CD8-positive, alpha-beta memory T cell (primary cell): Measurements from ENCODE around the gene PRR15L. TPM values are rescaled to one million over a fixed set of nuclear protein-coding genes. Genes with fewer than 3 reads are reported as not detected.

ENCODE experiments used
- CTCF ChIA-PET: fragments of 350-600 bp; sonication (Branson Sonifier 250); formaldehyde crosslinking; loops from one replicate; lab custom pipeline; 2021; ENCODE audit warnings: antibody characterized with exemption; lab: Charles Lee
- POLR2A ChIA-PET: fragments of 350-600 bp; sonication (Branson Sonifier 250); formaldehyde crosslinking; loops from one replicate; lab custom pipeline; 2021; ENCODE audit warnings: antibody characterized with exemption; lab: Charles Lee
- DNase-seq, 5 donors: peaks; one replicate each; pipeline versions ENCODE4 v3.0.0 to v3.0.0-alpha.2; 2020 to 2022; ENCODE audit warnings: mixed read lengths in 1 of 5
- H3K27ac ChIP-seq: one replicate; pipeline ENCODE4 v1.7.0; 2013; ENCODE audit warnings: low read depth, mild to moderate bottlenecking, low read length, moderate library complexity
- H3K27me3 ChIP-seq: 2 replicates; pipeline ENCODE4 v1.7.0; 2013; ENCODE audit warnings: low read length, mild to moderate bottlenecking; ENCODE audit not compliant: insufficient read depth, poor library complexity, severe bottlenecking
- H3K36me3 ChIP-seq: 2 replicates; pipeline ENCODE4 v1.7.0; 2013; ENCODE audit warnings: mild to moderate bottlenecking, low read length, moderate library complexity; ENCODE audit not compliant: insufficient read depth
- H3K4me1 ChIP-seq: 2 replicates; pipeline ENCODE4 v1.7.0; 2013; ENCODE audit warnings: mild to moderate bottlenecking, low read length, moderate library complexity; ENCODE audit not compliant: insufficient read depth
- H3K4me3 ChIP-seq: 2 replicates; pipeline ENCODE4 v1.7.0; 2013; ENCODE audit warnings: mild to moderate bottlenecking, low read length
- H3K9me3 ChIP-seq: 2 replicates; pipeline ENCODE4 v1.7.0; 2013; ENCODE audit warnings: mild to moderate bottlenecking, low read length
- H3K27ac Mint-ChIP-seq, 8 donors: one replicate each; pipeline ENCODE4 v1.8.0; 2020 to 2021; ENCODE audit warnings: mixed read lengths in 8 of 8, mild to moderate bottlenecking in 6 of 8, inconsistent platforms in 3 of 8, moderate library complexity in 3 of 8
- H3K27me3 Mint-ChIP-seq, 2 donors: one replicate each; pipeline ENCODE4 v1.8.0; 2020 to 2021; ENCODE audit warnings: mixed read lengths in 2 of 2, mild to moderate bottlenecking in 1 of 2, moderate library complexity in 1 of 2
- H3K36me3 Mint-ChIP-seq, 3 donors: one replicate each; pipeline ENCODE4 v1.8.0; 2020 to 2021; ENCODE audit warnings: mixed read lengths in 3 of 3, inconsistent platforms in 1 of 3, mild to moderate bottlenecking in 1 of 3
- H3K4me1 Mint-ChIP-seq, 3 donors: one replicate each; pipeline ENCODE4 v1.8.0; 2020 to 2021; ENCODE audit warnings: mixed read lengths in 3 of 3, inconsistent platforms in 1 of 3, mild to moderate bottlenecking in 1 of 3
- H3K4me3 Mint-ChIP-seq, 7 donors: one replicate each; pipeline ENCODE4 v1.8.0; 2020 to 2021; ENCODE audit warnings: mixed read lengths in 7 of 7, mild to moderate bottlenecking in 6 of 7, moderate library complexity in 4 of 7, inconsistent platforms in 2 of 7
- H3K9me3 Mint-ChIP-seq, 5 donors: one replicate each; pipeline ENCODE4 v1.8.0; 2020 to 2022; ENCODE audit warnings: mixed read lengths in 5 of 5, mild to moderate bottlenecking in 3 of 5, moderate library complexity in 2 of 5, inconsistent platforms in 1 of 5
- polyA plus RNA-seq: library from polyadenylated mRNA; unstranded; fragments of 300-500 nt; fragmentation: Illumina TruSeq; gene quantifications from one replicate; pipeline ENCODE4 v1.2.3, GENCODE V29; 2021
- total RNA-seq, 2 experiments: library from RNA; stranded (reverse); gene quantifications; one replicate each; pipeline ENCODE4 v1.2.3, GENCODE V29; 2021

PRR15L gene
- total and polyA plus RNA-seq, 3 experiments from 2014 or later = not detected

DNA sequence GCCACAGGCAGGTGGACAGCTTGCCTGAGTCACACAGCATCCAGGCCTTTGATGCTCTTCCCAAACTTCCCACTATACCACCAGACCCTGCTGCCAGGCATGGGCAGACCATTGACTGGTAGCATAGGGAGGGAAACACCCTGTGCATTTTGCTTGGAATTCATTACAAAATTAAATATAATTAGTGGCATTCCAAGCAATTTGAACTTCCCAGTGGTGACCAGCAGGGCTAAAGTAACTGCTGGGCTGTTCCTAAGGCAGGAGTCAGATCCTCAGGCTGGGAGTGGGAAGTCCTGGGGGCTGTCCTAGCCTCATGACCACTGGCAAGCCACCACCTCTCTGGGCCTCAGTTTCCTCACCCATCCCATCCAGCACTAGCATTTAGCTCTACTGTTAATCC lies 3.8 kb downstream of the PRR15L start:
- POLR2A ChIA-PET = no interaction called here
- no peak overlapping the region for H3K27ac ChIP-seq
- H3K4me1 ChIP-seq = peaks cover 18% of the 10 kb centered on the region

GRCh38 chr17:47952171-47953021 lies 5.3 kb downstream of the PRR15L start:
- no peak overlapping the region for H3K4me3 ChIP-seq
- POLR2A ChIA-PET = interaction anchor here (1.5 kb wide), 1 partner anchor 11 kb away, joined by 3 read pairs; the partner anchor contains the start of gene PNPO

More for the DNA sequence above, 3.8 kb downstream of the PRR15L start:
- H3K27ac Mint-ChIP-seq = no peak overlapping the region
- peak in 1 of 5 donors; percentile 10 for DNase-seq
- H3K36me3 Mint-ChIP-seq = peaks cover 0 to 6% (median 1%) of the 10 kb centered on the region in 3 donors
- Histone ChIP-seq H3K9me3 (no peaks in the 10 kb centered on the region), H3K4me3 (no peak overlapping the region), H3K36me3 (no peaks in the 10 kb centered on the region), H3K27me3 (no peaks in the 10 kb centered on the region)
- no peaks in the 10 kb centered on the region for H3K9me3 Mint-ChIP-seq
- CTCF ChIA-PET = interaction anchor here (0.9 to 17.2 kb wide), 3 partner anchors 9 to 16 kb away, joined by 3 to 191 read pairs (median 4); partner anchors contain the start of gene CDK5RAP3
- H3K4me3 Mint-ChIP-seq = no peak overlapping the region
- peaks cover 13 to 14% (median 13%) of the 10 kb centered on the region in 3 donors for H3K4me1 Mint-ChIP-seq
- no peaks in the 10 kb centered on the region for H3K27me3 Mint-ChIP-seq

DNA sequence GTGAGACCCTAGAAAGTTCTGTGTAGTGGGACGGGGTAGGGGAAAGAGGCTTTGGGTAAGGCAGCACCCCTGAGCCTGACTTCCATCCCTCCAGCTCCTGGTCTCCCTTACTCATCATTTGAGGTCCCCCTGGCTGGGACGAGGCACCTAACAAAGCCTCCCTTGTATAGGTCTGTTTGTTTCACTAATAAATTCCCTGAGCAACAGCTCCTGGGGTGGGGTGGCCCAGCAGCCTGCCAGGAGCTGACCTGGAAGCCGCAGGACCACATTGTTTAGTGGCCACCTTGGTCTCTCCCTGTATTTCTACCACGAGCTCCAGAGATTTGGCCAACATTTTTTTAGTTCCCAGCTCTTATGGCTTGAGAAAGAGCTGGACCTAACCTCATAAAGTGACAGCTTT lies 7.2 kb downstream of the PRR15L start:
- no peaks in the 10 kb centered on the region for H3K27me3 Mint-ChIP-seq
- H3K27ac Mint-ChIP-seq = peak overlapping the region in 4 of 8 donors; percentile 25 to 75 (median 66)
- Histone ChIP-seq H3K27ac (no peak overlapping the region), H3K27me3 (no peaks in the 10 kb centered on the region), H3K4me3 (no peak overlapping the region), H3K4me1 (peaks cover 34% of the 10 kb centered on the region), H3K36me3 (no peaks in the 10 kb centered on the region), H3K9me3 (no peaks in the 10 kb centered on the region)
- no peak overlapping the region for H3K4me3 Mint-ChIP-seq
- ChIA-PET POLR2A (interaction anchor here (0.8 to 1.2 kb wide), 2 partner anchors 9 to 20 kb away, joined by 3 to 5 read pairs; partner anchors contain the start of genes CDK5RAP3 and PNPO), CTCF (interaction anchor here (0.5 to 17.2 kb wide), 11 partner anchors 9 to 110 kb away, joined by 3 to 191 read pairs (median 5); partner anchors contain the start of genes CDK5RAP3, PNPO and SCRN2)
- H3K36me3 Mint-ChIP-seq = peaks cover 0 to 21% (median 5%) of the 10 kb centered on the region in 3 donors
- H3K4me1 Mint-ChIP-seq = peaks cover 20 to 30% (median 22%) of the 10 kb centered on the region in 3 donors
- no peaks in the 10 kb centered on the region for H3K9me3 Mint-ChIP-seq
- no peak for DNase-seq

More at GRCh38 chr17:47952171-47953021, 5.3 kb downstream of the PRR15L start:
- Mint-ChIP-seq H3K36me3 (peaks cover 0 to 10% (median 1%) of the 10 kb centered on the region in 3 donors), H3K9me3 (no peaks in the 10 kb centered on the region), H3K27ac (no peak overlapping the region), H3K27me3 (no peaks in the 10 kb centered on the region), H3K4me1 (peaks cover 13 to 16% (median 13%) of the 10 kb centered on the region in 3 donors), H3K4me3 (no peak overlapping the region)
- Histone ChIP-seq H3K27me3 (no peaks in the 10 kb centered on the region), H3K4me1 (peaks cover 19% of the 10 kb centered on the region), H3K9me3 (no peaks in the 10 kb centered on the region), H3K27ac (no peak overlapping the region), H3K36me3 (no peaks in the 10 kb centered on the region)
- peak in 1 of 5 donors; percentile 36 for DNase-seq
- CTCF ChIA-PET = interaction anchor here (3.5 to 17.2 kb wide), 3 partner anchors 11 to 69 kb away, joined by 10 to 191 read pairs (median 24); partner anchors contain the start of genes CDK5RAP3 and PNPO

- H3K36me3 Mint-ChIP-seq = peaks cover 0 to 25% (median 7%) of the 10 kb centered on the region in 3 donors
- H3K4me3 Mint-ChIP-seq = peak overlapping the region in 4 of 7 donors; percentile 12 to 79 (median 48)
- ChIA-PET CTCF (interaction anchor here (0.8 to 17.2 kb wide), 17 partner anchors 9 to 109 kb away, joined by 3 to 191 read pairs (median 4); partner anchors contain the start of genes CDK5RAP3, PNPO, SCRN2 and SP2), POLR2A (interaction anchor here (1.2 kb wide), 1 partner anchor 8 kb away, joined by 5 read pairs; the partner anchor contains the start of gene PNPO)
- no peaks in the 10 kb centered on the region for H3K9me3 ChIP-seq
- peak overlapping the region in 7 of 8 donors; percentile 17 to 83 (median 71) for H3K27ac Mint-ChIP-seq
- peak in 1 of 5 donors; percentile 35 for DNase-seq
- peaks cover 39% of the 10 kb centered on the region for H3K4me1 ChIP-seq
- no peaks in the 10 kb centered on the region for H3K27me3 Mint-ChIP-seq
- no peaks in the 10 kb centered on the region for H3K36me3 ChIP-seq
- peak overlapping the region; percentile 61 for H3K4me3 ChIP-seq
- no peaks in the 10 kb centered on the region for H3K27me3 ChIP-seq
- peaks cover 25 to 35% (median 27%) of the 10 kb centered on the region in 3 donors for H3K4me1 Mint-ChIP-seq
- H3K27ac ChIP-seq = no peak overlapping the region
- no peaks in the 10 kb centered on the region for H3K9me3 Mint-ChIP-seq
These were observed 7.7 kb downstream of the PRR15L start for GRCh38 chr17:47949946-47950345.

DNA sequence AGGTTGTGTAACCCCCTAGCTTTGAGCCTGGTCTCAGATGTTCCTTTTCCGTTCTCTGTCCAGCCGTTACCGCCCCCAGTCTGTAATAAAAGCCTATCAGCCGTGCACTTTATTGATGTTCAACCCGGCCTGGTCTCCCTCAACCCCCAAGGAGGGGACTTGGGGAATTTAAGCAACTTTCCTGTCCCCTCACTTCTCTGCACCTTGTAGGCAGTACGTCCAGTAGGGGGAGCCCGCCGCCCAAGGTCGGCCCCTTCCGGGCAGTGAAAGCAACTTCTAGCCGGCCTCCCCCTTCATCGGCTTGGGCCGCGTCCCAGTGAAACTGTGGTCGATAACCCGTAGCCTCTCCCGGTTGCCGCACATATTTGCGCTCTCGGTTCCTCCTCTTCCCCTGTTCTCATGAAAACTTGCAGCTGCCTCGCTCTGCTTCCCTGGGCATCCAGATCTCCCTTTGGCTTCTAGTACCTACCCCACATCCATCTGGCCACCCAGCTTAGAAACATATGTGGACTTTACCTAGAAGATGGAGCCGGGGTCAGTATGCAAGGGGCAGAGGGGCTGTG lies 8.4 kb downstream of the PRR15L start:
- no peaks in the 10 kb centered on the region for H3K27me3 Mint-ChIP-seq
- ChIA-PET POLR2A (interaction anchor here (1.2 kb wide), 1 partner anchor 8 kb away, joined by 5 read pairs; the partner anchor contains the start of gene PNPO), CTCF (interaction anchor here (0.8 to 17.2 kb wide), 22 partner anchors 8 to 678 kb away, joined by 3 to 191 read pairs (median 4); partner anchors contain the start of genes CDK5RAP3, PNPO, SCRN2 and SP2)
- H3K4me3 Mint-ChIP-seq = peak overlapping the region in 6 of 7 donors; percentile 68 to 88 (median 74)
- no peaks in the 10 kb centered on the region for H3K27me3 ChIP-seq
- H3K36me3 Mint-ChIP-seq = peaks cover 0 to 26% (median 10%) of the 10 kb centered on the region in 3 donors
- peak overlapping the region; percentile 61 for H3K4me3 ChIP-seq
- no peaks in the 10 kb centered on the region for H3K36me3 ChIP-seq
- H3K27ac Mint-ChIP-seq = peak overlapping the region; percentile 25 to 88 (median 73)
- no peaks in the 10 kb centered on the region for H3K9me3 Mint-ChIP-seq
- H3K4me1 ChIP-seq = peaks cover 46% of the 10 kb centered on the region
- no peak overlapping the region for H3K27ac ChIP-seq
- DNase-seq = peak; percentile 60 to 85 (median 75)
- no peaks in the 10 kb centered on the region for H3K9me3 ChIP-seq
- peaks cover 31 to 42% (median 34%) of the 10 kb centered on the region in 3 donors for H3K4me1 Mint-ChIP-seq

GRCh38 chr17:47948706-47949196 lies 8.9 kb downstream of the PRR15L start:
- ChIA-PET POLR2A (no interaction called here), CTCF (interaction anchor here (0.8 to 17.2 kb wide), 19 partner anchors 8 to 678 kb away, joined by 3 to 191 read pairs (median 4); partner anchors contain the start of genes CDK5RAP3, PNPO, SCRN2 and SP2)
- H3K36me3 Mint-ChIP-seq = peaks cover 0 to 26% (median 10%) of the 10 kb centered on the region in 3 donors
- no peaks in the 10 kb centered on the region for H3K9me3 Mint-ChIP-seq
- Histone ChIP-seq H3K4me3 (no peak overlapping the region), H3K27ac (no peak overlapping the region), H3K27me3 (no peaks in the 10 kb centered on the region), H3K36me3 (no peaks in the 10 kb centered on the region), H3K9me3 (no peaks in the 10 kb centered on the region), H3K4me1 (peaks cover 47% of the 10 kb centered on the region)
- no peak for DNase-seq
- H3K4me1 Mint-ChIP-seq = peaks cover 35 to 47% (median 39%) of the 10 kb centered on the region in 3 donors
- H3K4me3 Mint-ChIP-seq = peak overlapping the region in 2 of 7 donors; percentile 68 to 79
- H3K27ac Mint-ChIP-seq = peak overlapping the region in 7 of 8 donors; percentile 12 to 88 (median 71)
- no peaks in the 10 kb centered on the region for H3K27me3 Mint-ChIP-seq

- Histone ChIP-seq H3K27me3 (no peaks in the 10 kb centered on the region), H3K9me3 (no peaks in the 10 kb centered on the region), H3K4me3 (no peak overlapping the region), H3K36me3 (no peaks in the 10 kb centered on the region), H3K4me1 (peaks cover 61% of the 10 kb centered on the region), H3K27ac (no peak overlapping the region)
- Mint-ChIP-seq H3K27ac (peak overlapping the region in 6 of 8 donors; percentile 50 to 87 (median 76)), H3K36me3 (peaks cover 0 to 27% (median 10%) of the 10 kb centered on the region in 3 donors), H3K9me3 (no peaks in the 10 kb centered on the region), H3K4me3 (peak overlapping the region in 1 of 7 donors; percentile 68), H3K27me3 (no peaks in the 10 kb centered on the region), H3K4me1 (peaks cover 43 to 65% (median 53%) of the 10 kb centered on the region in 3 donors)
- DNase-seq = peak; percentile 46 to 82 (median 61)
- ChIA-PET POLR2A (interaction anchor here (0.6 to 1.0 kb wide), 2 partner anchors 22 to 250 kb away, joined by 3 read pairs; no protein-coding TSS in a partner anchor), CTCF (interaction anchor here (0.6 to 17.2 kb wide), 18 partner anchors 10 to 218 kb away, joined by 3 to 191 read pairs (median 4); partner anchors contain the start of genes CDK5RAP3 and PRR15L)
These were observed 10.7 kb downstream of the PRR15L start for GRCh38 chr17:47946929-47947397.
